Right hindlimb (tissue), 1 donor: Measurements from ENCODE around the gene NR3C2.

Source experiments
- DNase-seq: peaks from one replicate; pipeline ENCODE4 v3.0.0-alpha.2; 2018

NR3C2 gene

GRCh38 chr4:148302416-148302815, 139.8 kb downstream of the NR3C2 start:
- DNase-seq, result no peak

GRCh38 chr4:148300877-148301276, 141.3 kb downstream of the NR3C2 start:
- DNase-seq, result no peak

- DNase-seq, result no peak
Observed at GRCh38 chr4:148299337-148299736, 142.9 kb downstream of the NR3C2 start.

- DNase-seq, result no peak
Observed at GRCh38 chr4:148296498-148296897, 145.7 kb downstream of the NR3C2 start.

- DNase-seq, result no peak
Observed at GRCh38 chr4:148295642-148296041, 146.6 kb downstream of the NR3C2 start.

- DNase-seq, result no peak
Observed at GRCh38 chr4:148293571-148293970, 148.6 kb downstream of the NR3C2 start.

- DNase-seq, result no peak
Observed at GRCh38 chr4:148292686-148293085, 149.5 kb downstream of the NR3C2 start.

- no peak for DNase-seq
Observed at GRCh38 chr4:148289740-148290139, 152.5 kb downstream of the NR3C2 start.

- peak; percentile 42 for DNase-seq
Observed at GRCh38 chr4:148288448-148288847, 153.8 kb downstream of the NR3C2 start.

GRCh38 chr4:148287111-148287510, 155.1 kb downstream of the NR3C2 start:
- no peak for DNase-seq

- DNase-seq, result no peak
Observed at GRCh38 chr4:148286012-148286411, 156.2 kb downstream of the NR3C2 start.

- no peak for DNase-seq
Observed at GRCh38 chr4:148283665-148284064, 158.5 kb downstream of the NR3C2 start.

GRCh38 chr4:148278310-148278709, 163.9 kb downstream of the NR3C2 start:
- no peak for DNase-seq

GRCh38 chr4:148275266-148275665, 166.9 kb downstream of the NR3C2 start:
- DNase-seq, result no peak

- no peak for DNase-seq
Observed at GRCh38 chr4:148273501-148273986, 168.7 kb downstream of the NR3C2 start.

GRCh38 chr4:148271166-148271565, 171.0 kb downstream of the NR3C2 start:
- DNase-seq, result no peak

- no peak for DNase-seq
Observed at GRCh38 chr4:148270630-148271029, 171.6 kb downstream of the NR3C2 start.

GRCh38 chr4:148268835-148269234, 173.4 kb downstream of the NR3C2 start:
- no peak for DNase-seq

GRCh38 chr4:148266921-148267320, 175.3 kb downstream of the NR3C2 start:
- no peak for DNase-seq

GRCh38 chr4:148266240-148266639, 176.0 kb downstream of the NR3C2 start:
- DNase-seq, result no peak

- no peak for DNase-seq
Observed at GRCh38 chr4:148265627-148266026, 176.6 kb downstream of the NR3C2 start.

- DNase-seq, result no peak
Observed at GRCh38 chr4:148263802-148264201, 178.4 kb downstream of the NR3C2 start.

- DNase-seq, result no peak
Observed at GRCh38 chr4:148263127-148263526, 179.1 kb downstream of the NR3C2 start.

GRCh38 chr4:148261848-148262247, 180.4 kb downstream of the NR3C2 start:
- no peak for DNase-seq

- no peak for DNase-seq
Observed at GRCh38 chr4:148259841-148260240, 182.4 kb downstream of the NR3C2 start.

GRCh38 chr4:148258535-148258934, 183.7 kb downstream of the NR3C2 start:
- DNase-seq, result peak; percentile 78
